Keratinocyte (primary cell): ENCODE data around the gene NHLH1. TPM values are rescaled to one million over a fixed set of nuclear protein-coding genes. Genes with fewer than 3 reads are reported as not detected.

Experiments
- DNase-seq: peaks from one replicate; pipeline ENCODE4 v3.0.0-alpha.2; 2011; ENCODE audit warnings: low read depth, missing footprints, low spot score
- FAIRE-seq: peaks from 2 replicates; lab custom pipeline; 2011; peaks lifted over from hg19 to GRCh38; lab: Jason Lieb, UNC
- H2AFZ ChIP-seq: 2 replicates; pipeline ENCODE4 v1.6.0; 2012; ENCODE audit warnings: low read length, control low read depth, inconsistent platforms; ENCODE audit not compliant: control insufficient read depth
- H3K27ac ChIP-seq: 2 replicates; pipeline ENCODE4 v1.5.1; 2011; ENCODE audit warnings: low read length; ENCODE audit not compliant: control insufficient read depth, insufficient read depth
- H3K27me3 ChIP-seq: 3 replicates; pipeline ENCODE4 v1.6.0; 2011; ENCODE audit warnings: low read length; ENCODE audit not compliant: control insufficient read depth, insufficient read depth; ENCODE audit errors: extremely low read depth
- H3K36me3 ChIP-seq, 2 experiments: 2 replicates in 1 of 2; 3 replicates in 1 of 2; pipeline ENCODE4 v1.5.1; 2011; ENCODE audit warnings: low read length in 2 of 2, mild to moderate bottlenecking in 1 of 2; ENCODE audit not compliant: control insufficient read depth in 2 of 2, insufficient read depth in 2 of 2; ENCODE audit errors: extremely low read depth in 1 of 2
- H3K4me1 ChIP-seq: 3 replicates; pipeline ENCODE4 v1.5.1; 2011; ENCODE audit warnings: low read length; ENCODE audit not compliant: control insufficient read depth, insufficient read depth; ENCODE audit errors: extremely low read depth
- H3K4me2 ChIP-seq: 3 replicates; pipeline ENCODE4 v1.6.0; 2011; ENCODE audit warnings: low read depth, low read length; ENCODE audit not compliant: control insufficient read depth, insufficient read depth; ENCODE audit errors: extremely low read depth
- H3K4me3 ChIP-seq, 3 experiments: fragments of 200-600 bp in 1 of 3; sonication (generic) in 1 of 3; 2 replicates in 2 of 3; 3 replicates in 1 of 3; pipeline ENCODE4 v1.5.1; 2011 to 2016; ENCODE audit warnings: low read length in 3 of 3, mild to moderate bottlenecking in 3 of 3, control low read depth in 2 of 3, inconsistent platforms in 1 of 3, low read depth in 1 of 3, mixed read lengths in 1 of 3, mixed run types in 1 of 3, moderate library complexity in 1 of 3; ENCODE audit not compliant: control insufficient read depth in 2 of 3, insufficient read depth in 2 of 3; ENCODE audit errors: extremely low read depth in 1 of 3
- H3K79me2 ChIP-seq: 2 replicates; pipeline ENCODE4 v1.6.0; 2012; ENCODE audit warnings: low read length; ENCODE audit not compliant: control insufficient read depth, insufficient read depth
- H3K9ac ChIP-seq: 3 replicates; pipeline ENCODE4 v1.6.0; 2011; ENCODE audit warnings: low read length; ENCODE audit not compliant: control insufficient read depth, insufficient read depth; ENCODE audit errors: extremely low read depth
- H3K9me1 ChIP-seq: 3 replicates; pipeline ENCODE4 v1.6.0; 2011; ENCODE audit warnings: low read length; ENCODE audit not compliant: control insufficient read depth, insufficient read depth; ENCODE audit errors: extremely low read depth
- H3K9me3 ChIP-seq: 2 replicates; pipeline ENCODE4 v1.5.1; 2012; ENCODE audit warnings: low read depth, low read length; ENCODE audit not compliant: control insufficient read depth
- H4K20me1 ChIP-seq: 3 replicates; pipeline ENCODE4 v1.6.0; 2011; ENCODE audit warnings: low read length; ENCODE audit not compliant: control insufficient read depth, insufficient read depth; ENCODE audit errors: extremely low read depth
- CTCF ChIP-seq, 3 experiments: IDR thresholded peaks in 1 of 3; conservative IDR thresholded peaks in 1 of 3; optimal IDR thresholded peaks in 1 of 3; 2 replicates in 2 of 3; 3 replicates in 1 of 3; pipeline versions ENCODE3 to v1.5.1; 2011; ENCODE audit warnings: low read length in 3 of 3, mild to moderate bottlenecking in 3 of 3, moderate library complexity in 2 of 3, control low read depth in 1 of 3, inconsistent platforms in 1 of 3; ENCODE audit not compliant: insufficient read depth in 2 of 3; ENCODE audit errors: extremely low read depth in 1 of 3
- EZH2 ChIP-seq: IDR thresholded peaks from one replicate; pipeline ENCODE4 v1.6.1; 2012; ENCODE audit warnings: inconsistent platforms, mild to moderate bottlenecking, low read length, moderate library complexity
- dilution Hi-C: fragments of 300-500 bp; cut with MboI; formaldehyde crosslinking; loops from one replicate; pipeline ENCODE4 v1.7.0; 2020; ENCODE audit warnings: low sequenced_read_pairs; ENCODE audit not compliant: extremely low pct_ligation_motif_present
- polyA plus RNA-seq, 5 experiments: library from polyadenylated mRNA; depleted of rRNA in 3 of 5; stranded (reverse) in 3 of 5; stranded (forward) in 1 of 5; unstranded in 1 of 5; fragments of >200 nt; gene quantifications; 1 replicate in 1 of 5; 2 replicates in 3 of 5; 3 replicates in 1 of 5; pipeline versions ENCODE4 v1.2.1 to v1.2.3, GENCODE V29; 2011 to 2012; ENCODE audit warnings: missing spikeins in 2 of 5, low read depth in 1 of 5, low replicate concordance in 1 of 5

Gene NHLH1
- polyA plus RNA-seq, 1 donor (not counting 4 experiments of a cell fraction or from before 2014, with no cell fraction given): 0.13 TPM

GRCh38 chr1:160367516-160367900 is 637 bp downstream of the NHLH1 start:
- no peaks in the 10 kb centered on the region for H3K27me3 ChIP-seq
- no peaks in the 10 kb centered on the region for H3K9me3 ChIP-seq
- H3K9me1 ChIP-seq: no peaks in the 10 kb centered on the region
- no peak overlapping the region for H2AFZ ChIP-seq
- no peak overlapping the region for H3K27ac ChIP-seq
- FAIRE-seq: no peak
- H3K4me2 ChIP-seq: no peak overlapping the region
- no peaks in the 10 kb centered on the region for H3K79me2 ChIP-seq
- H3K36me3 ChIP-seq: no peaks in the 10 kb centered on the region
- no peaks in the 10 kb centered on the region for H3K4me1 ChIP-seq
- DNase-seq: no peak
- dilution Hi-C loops: no loop called here
- H4K20me1 ChIP-seq: no peaks in the 10 kb centered on the region
- H3K4me3 ChIP-seq: no peak overlapping the region
- TF ChIP-seq CTCF (optimal IDR thresholded peaks at IDR 0.05 in 1 of 3, IDR thresholded peaks at IDR 0.05 in 1 of 3, conservative IDR thresholded peaks at IDR 0.05 in 1 of 3; ENCODE audit: extremely low read depth in 1 of 3, insufficient read depth in 2 of 3, low read length in 3 of 3) (no peak), EZH2 (no peak)
- H3K9ac ChIP-seq: no peak overlapping the region

- no peaks in the 10 kb centered on the region for H3K9me1 ChIP-seq
- H3K9ac ChIP-seq: no peak overlapping the region
- no peaks in the 10 kb centered on the region for H4K20me1 ChIP-seq
- TF ChIP-seq EZH2: no peak
- no peak for TF ChIP-seq CTCF (optimal IDR thresholded peaks at IDR 0.05 in 1 of 3, IDR thresholded peaks at IDR 0.05 in 1 of 3, conservative IDR thresholded peaks at IDR 0.05 in 1 of 3; ENCODE audit: extremely low read depth in 1 of 3, insufficient read depth in 2 of 3, low read length in 3 of 3)
- no peak overlapping the region for H3K4me2 ChIP-seq
- DNase-seq (no peak), FAIRE-seq (no peak)
- H2AFZ ChIP-seq: no peak overlapping the region
- no peaks in the 10 kb centered on the region for H3K27me3 ChIP-seq
- no peaks in the 10 kb centered on the region for H3K4me1 ChIP-seq
- H3K9me3 ChIP-seq: no peaks in the 10 kb centered on the region
- no peaks in the 10 kb centered on the region for H3K79me2 ChIP-seq
- dilution Hi-C loops: no loop called here
- H3K27ac ChIP-seq: no peak overlapping the region
- H3K4me3 ChIP-seq: no peak overlapping the region
- H3K36me3 ChIP-seq: no peaks in the 10 kb centered on the region
Observed at GRCh38 chr1:160367934-160368923, 1.4 kb downstream of the NHLH1 start.
